HG03280 (cell line): ENCODE results near the gene ZNF791.
"Not testable (repeated sequence)": the region's sequence is repeated elsewhere in the genome, so short reads cannot be mapped to it uniquely, and the experiment has no call there.

Experiments used
- ATAC-seq: cut with Tn5 transposase; IDR thresholded peaks from one replicate; pipeline ENCODE4 v1.9.1; 2021; ENCODE audit warnings: mild to moderate bottlenecking, moderate library complexity; ENCODE audit not compliant: unreplicated experiment

Gene ZNF791

DNA sequence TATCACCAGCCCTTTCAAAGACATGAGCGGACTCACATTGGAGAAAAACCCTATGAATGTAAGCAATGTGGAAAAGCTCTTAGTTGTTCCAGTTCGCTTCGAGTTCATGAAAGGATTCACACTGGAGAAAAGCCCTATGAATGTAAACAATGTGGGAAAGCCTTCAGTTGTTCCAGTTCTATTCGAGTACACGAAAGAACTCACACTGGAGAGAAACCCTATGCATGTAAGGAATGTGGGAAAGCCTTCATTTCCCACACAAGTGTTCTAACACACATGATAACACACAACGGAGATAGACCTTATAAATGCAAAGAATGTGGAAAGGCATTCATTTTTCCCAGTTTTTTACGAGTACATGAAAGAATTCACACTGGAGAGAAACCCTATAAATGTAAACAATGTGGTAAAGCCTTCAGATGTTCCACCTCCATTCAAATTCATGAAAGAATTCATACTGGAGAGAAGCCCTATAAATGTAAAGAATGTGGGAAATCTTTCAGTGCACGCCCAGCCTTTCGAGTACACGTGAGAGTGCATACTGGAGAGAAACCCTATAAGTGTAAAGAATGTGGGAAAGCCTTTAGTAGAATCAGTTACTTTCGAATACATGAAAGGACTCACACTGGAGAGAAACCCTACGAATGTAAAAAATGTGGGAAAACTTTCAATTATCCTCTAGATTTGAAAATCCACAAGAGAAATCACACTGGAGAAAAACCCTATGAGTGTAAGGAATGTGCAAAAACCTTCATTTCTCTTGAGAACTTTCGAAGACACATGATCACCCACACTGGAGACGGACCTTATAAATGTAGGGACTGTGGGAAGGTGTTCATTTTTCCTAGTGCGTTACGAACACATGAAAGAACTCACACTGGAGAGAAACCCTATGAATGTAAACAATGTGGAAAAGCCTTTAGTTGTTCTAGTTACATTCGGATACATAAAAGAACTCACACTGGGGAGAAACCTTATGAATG lies 17.6 kb downstream of the ZNF791 start:
- ATAC-seq = no peak

DNA sequence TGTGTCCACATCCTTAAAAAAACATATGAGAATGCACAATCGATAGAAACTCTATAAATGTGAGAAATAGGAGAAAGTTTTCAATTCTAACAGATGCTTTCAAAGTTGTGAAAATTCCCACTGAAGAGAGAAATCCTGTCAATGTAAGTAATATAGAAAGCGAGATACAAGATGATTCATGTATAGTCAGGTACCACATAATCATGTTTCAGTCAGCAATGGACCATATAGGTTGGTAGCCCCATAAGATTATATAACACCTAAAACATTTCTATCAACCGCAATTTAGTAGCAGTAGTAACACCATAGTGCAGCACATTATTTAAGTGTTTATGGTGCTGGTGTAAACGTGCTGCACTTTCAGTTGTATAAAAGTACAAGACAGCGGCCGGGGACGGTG lies 18.5 kb downstream of the ZNF791 start:
- ATAC-seq = no peak

DNA sequence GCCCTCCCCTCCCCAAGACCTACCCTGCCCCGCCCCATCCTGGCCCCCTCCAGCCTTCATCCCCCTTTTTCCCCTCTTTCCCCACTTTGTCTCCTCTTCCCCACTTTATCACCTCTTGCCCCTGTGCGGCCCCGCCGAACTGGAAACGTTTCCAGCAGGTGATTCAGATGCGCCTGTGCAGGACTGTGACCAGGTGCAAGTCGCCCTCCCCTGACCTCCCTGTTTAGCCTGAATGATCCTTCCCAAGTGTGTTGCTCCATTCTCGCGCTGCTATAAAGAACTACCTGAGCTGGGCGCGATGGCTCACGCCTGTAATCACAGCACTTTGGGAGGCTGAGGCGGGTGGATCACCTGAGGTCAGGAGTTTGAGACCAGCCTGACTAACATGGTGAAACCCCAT lies 25.9 kb downstream of the ZNF791 start:
- ATAC-seq = no peak

DNA sequence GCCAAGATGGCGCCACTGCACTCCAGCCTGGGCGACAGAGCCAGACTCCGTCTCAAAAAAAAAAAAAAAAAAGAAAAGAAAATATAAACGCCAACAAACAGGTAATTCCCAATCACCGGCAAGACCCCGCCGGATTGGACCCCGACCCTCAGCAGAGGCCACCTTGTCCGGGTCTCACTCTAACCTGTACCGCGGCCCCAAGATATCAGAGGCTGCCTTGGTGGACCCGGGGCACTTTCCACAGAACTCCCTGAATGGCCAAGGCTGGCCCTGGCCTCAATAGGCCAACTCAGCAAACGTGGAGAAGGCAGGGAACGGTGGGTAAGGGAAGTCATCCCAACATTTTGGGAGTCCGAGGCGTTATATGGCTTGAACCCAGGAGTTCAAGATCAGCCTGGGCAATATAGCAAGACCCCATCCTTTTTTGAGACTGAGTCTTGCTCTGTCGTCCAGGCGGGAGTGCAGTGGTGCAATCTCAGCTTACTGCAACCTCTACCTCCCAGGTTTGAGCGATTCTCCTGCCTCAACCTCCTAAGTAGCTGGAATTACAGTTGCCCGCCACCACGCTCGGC lies 28.0 kb downstream of the ZNF791 start:
- no peak for ATAC-seq

DNA sequence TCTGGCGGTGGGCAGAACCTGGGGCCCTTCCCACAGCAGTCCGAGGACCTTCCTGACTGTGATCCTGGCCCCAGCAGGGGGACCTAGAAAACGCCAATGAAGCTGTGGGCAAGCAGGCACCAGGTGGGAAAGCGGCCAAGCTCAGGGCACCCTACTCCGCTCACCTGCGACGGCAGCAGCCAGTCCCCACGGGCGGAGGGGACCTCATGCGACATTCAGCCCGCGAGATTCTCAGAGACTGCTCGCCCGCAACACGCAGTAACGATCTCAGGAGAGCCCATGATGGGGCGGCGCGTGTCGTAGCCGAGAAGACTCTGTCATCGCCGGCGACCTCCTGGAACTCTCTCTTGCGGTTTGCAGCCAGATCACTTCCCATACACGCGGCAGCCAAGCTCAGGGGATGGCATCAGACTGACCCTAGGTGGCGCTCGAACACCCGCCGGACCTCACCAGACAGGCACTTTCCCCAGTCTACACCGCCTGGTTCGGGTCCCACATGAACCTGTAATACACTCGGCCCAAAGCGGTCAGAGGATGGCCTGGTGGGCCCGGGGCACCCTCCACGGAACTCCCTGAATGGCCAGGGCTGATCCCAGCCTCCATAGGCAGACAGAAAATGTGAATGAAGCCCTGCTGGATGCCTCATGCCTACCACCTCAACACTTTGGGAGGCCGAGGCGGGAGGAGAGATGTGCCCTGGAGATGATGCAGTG lies 29.3 kb downstream of the ZNF791 start:
- ATAC-seq = no peak

DNA sequence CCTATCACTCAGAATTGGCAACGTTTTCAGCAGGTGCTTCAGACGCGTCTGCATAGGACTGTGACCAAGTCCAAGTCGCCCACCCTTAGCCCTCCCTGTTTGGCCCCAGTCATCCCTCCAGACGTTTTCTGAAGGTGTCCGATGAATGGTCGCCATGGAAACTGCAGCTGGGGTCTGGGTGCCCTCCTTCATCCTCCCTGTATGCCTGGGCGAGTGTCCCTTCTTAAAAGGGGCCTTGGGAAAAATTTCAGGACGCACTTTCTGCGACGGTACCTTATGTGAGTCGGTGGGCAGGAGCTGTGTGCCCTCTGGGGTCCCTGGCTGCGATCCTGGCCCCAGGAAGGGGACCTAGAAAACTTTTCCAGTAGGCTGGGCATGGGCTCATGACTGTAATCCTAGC lies 30.7 kb downstream of the ZNF791 start:
- no peak for ATAC-seq

DNA sequence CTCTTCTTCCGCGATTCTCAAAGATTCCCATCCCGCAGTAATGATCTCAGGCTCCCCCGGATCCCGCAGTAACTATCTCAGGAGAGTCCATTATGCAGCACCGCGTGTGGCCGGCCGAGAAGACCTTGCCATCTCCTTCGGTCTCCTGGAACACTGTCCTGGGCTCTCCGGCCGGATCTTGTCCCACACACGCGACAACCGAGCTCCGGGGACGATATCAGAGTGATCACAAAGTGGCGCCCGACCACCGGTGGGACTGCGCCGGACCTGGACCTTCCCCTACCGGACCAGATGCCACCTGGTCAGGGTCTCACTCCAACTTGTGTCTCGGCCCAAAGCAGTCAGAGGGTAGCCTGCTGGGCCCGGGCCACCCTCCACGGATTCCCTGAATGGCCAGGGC lies 31.8 kb downstream of the ZNF791 start:
- no peak for ATAC-seq

DNA sequence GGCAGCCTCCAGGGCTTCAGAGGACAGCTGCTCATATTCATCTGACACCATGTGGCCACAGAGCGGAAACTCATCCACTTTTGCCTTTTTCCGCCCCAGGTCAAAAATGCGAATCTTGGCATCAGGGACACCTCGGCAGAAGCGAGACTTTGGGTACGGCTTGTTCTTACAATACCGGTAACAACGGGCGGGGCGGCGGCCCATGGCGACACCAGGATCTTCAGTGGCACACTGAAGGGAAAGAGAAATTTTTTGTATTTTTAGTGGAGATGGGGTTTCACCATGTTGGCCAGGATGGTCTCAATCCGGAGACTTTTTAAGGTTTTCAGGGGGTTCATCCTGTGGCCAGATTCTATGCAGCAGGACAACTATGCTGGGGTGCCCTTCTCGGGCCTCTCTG lies 33.0 kb downstream of the ZNF791 start:
- not testable (repeated sequence) for ATAC-seq

DNA sequence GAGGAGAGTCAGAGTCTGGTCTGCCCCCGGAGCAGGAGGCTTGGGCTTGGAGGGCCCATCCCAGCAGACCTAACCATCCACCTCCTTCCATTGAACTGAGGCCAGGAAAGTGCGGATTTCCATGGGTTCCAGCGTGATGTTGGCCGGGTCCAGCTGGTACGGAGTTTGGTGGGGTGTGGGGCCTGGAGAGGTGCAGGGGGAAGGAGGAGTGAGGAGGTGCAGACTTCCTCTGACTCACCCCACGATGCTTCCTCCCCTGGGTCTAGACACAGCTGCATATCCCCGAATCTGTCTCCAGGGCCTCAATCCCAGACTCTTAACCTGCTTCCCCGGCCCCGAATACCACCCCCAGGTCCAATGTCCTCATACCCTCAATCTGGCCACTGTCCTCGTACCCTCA lies 35.8 kb downstream of the ZNF791 start:
- no peak for ATAC-seq

DNA sequence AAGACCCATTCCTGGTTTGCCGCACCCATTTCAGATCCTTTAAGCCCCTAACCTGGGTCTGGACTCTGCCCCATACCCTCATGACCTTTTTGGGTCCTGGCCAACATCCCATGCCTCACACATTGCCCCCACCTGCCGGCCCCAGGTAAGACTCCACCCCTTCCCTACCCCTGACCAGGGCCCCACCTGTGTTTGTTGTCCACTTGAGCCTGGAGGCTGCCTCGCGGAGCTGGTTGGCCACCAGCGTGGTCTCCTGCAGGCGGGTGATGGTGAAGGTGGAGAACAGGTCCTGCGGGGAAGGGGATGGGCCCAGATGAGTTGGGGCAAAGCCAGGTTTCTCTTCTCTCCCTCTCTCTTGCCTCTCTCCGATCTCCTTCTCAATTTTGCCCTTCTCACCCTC lies 36.3 kb downstream of the ZNF791 start:
- ATAC-seq = no peak

DNA sequence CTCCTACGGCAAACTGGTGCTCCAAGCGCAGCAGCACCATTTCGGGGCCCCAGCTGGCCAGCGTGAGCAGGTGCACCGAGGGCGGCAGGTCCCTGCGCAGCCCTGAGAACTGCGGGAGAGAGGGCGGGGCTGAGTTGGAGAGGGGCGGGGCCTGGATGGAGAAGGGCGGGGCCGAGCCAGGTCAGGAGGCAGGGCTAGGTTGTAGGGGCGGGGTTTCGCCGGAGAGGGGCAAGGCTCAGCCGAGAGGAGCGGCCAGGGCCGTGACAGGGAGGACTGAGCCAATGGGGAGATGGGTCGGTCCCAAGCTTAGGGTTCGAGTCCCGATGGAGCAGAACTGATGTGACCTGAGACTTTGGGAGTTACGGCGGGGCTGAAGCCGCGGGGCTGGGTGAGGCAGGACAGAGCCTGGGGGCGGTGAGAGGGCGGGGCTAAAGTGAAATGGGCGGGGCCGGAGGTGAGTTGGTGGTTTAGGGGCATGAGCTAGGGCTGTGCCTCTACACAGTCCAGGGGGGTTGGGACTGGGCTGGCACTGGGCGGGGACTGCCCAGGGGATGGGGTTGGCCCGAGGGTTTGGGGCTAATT lies 36.9 kb downstream of the ZNF791 start:
- no peak for ATAC-seq

DNA sequence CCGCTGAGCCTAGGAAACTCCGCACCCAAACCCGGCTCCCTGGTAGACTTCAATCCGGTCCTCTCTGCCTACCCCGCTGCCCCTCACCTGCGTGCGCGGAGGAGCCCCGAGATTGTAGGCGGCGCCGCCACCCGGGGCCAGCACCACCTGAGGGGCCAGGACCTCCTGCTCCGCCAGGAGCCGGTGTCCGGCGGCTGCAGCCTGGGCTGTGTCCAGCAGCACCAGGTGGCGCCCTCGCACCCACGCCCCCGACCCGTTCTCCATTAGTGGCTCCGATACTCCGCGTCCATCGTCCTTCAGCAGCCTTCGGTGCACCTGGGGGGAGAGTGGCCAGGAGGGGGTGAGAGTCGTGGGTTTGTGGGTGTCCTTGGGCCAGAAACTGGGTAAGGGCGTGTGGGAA lies 37.4 kb downstream of the ZNF791 start:
- ATAC-seq = no peak

DNA sequence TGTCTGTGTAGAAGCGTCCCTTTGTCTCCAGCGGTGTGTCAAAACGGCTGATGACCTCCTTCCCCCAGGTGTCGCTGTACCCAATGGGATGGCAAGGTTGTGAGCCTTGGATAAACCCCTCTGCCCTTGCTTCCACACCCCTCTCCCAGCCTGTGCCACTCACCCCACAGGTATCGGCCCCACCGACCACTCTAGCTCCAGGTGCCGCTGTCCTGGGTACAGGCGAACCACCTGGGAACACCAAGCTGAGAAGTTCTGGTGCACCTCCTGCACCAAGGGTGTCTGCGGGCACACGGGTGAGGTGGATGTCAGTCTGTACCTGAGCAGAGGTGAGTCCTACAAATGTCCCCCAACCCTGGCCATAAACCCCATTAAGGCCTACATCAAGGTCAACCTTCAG lies 39.2 kb downstream of the ZNF791 start:
- no peak for ATAC-seq

DNA sequence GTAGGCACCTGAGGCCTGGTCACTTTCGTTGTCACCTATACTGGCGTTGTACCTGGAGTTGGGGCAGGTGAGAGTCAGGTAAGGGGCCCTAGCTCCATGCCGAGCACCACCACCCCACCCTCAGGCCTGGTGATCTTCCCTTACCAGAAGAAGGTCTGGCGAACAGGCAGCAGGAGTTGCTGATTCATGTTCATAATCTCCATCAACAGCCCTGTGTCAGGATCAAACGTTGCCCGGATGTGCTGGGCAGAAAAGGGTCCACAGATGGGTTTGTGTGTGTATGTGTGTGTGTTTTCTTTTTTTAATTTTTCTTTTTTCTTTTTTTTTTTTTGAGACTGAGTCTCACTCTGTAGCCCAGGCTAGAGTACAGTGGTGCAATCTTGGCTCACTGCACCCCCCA lies 41.5 kb downstream of the ZNF791 start:
- no peak for ATAC-seq

DNA sequence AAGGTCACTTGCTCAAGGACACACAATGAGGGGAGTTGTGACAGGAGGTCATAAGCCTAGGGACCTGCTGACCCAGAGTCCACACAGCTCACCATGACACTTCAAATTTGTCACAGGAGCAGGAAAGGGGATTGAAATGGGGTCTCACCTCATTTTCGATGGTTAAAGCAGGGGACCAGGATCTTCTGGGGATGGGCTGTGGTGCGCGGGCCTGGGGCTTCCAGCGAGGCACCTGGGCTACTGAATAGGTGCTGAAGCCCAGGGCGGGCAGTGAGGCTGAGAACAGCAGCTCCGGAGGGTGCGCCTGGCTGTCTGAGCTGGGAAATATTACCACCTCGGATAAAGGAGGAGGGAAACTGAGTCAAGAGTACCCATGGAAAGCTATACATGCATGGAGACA lies 44.8 kb downstream of the ZNF791 start:
- ATAC-seq = no peak

DNA sequence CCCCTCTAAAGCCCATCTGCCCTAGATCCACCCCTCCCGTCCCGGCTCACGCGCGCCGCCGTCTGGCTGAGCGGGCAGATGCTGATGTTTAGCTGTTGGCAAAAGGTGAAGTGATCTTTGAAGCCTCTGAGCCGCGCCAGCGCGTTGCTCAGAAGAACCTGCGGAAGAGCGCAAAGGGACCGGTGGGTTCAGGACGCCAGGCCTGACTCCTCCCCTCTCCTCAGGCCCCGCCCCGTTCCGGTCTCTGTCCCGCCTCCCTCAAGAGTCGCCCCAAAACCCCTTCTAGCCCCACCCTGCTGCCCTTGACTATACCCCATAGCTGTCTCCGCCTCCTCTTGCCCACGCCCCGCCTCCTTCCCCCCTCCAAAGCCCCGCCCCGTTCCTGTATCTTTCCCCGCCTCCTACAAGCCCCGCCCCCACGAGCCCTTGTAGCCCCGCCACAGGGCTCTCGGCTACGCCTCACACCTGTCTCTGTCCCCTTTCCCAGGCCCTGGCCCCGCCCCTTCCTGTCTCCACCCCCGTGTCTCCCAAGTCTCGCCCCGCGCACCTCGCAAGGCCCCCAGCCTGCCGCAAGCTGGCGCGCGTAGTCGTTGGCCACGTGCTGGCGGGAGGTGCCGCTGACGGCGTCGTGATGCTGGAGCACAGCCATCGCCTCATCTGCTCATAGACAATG lies 46.3 kb downstream of the ZNF791 start:
- ATAC-seq = no peak

DNA sequence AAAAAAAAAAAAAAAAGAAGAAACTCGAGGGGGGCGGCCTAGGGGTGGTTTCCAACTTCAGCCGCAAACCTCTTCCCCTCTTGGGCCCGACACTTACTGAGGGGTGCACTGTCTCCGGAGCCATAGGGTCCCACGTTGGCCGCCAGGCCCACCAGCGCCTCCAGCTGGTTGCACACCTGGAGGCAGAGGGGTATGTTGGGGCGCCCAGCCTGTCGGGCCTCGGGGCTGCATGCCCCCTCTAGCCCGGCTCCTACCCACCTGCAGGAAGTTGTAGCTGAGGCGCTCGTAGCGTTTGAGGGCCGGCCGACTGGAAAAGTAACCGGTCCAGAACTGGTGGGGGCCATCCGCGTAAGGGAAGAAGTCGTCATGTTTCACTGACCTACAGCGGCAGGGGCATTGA lies 47.2 kb downstream of the ZNF791 start:
- no peak for ATAC-seq

DNA sequence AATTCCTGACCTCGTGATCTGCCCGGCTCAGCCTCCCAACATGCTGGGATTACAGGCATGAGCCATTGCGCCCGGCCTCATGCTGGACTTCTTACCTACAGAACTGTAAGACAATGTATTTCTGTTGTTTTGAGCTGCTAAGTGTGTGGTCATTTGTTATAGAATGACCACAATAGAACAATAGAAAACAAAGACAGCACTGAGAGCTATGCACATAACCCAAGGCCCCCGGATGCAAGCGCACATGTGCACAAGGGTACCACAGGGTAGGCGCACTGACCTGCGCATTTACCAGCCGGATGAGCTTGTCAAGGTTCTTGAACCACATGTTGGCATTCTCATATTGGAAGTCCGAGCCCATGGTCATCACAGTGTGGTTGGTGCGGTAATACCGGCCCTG lies 50.3 kb downstream of the ZNF791 start:
- ATAC-seq = no peak

DNA sequence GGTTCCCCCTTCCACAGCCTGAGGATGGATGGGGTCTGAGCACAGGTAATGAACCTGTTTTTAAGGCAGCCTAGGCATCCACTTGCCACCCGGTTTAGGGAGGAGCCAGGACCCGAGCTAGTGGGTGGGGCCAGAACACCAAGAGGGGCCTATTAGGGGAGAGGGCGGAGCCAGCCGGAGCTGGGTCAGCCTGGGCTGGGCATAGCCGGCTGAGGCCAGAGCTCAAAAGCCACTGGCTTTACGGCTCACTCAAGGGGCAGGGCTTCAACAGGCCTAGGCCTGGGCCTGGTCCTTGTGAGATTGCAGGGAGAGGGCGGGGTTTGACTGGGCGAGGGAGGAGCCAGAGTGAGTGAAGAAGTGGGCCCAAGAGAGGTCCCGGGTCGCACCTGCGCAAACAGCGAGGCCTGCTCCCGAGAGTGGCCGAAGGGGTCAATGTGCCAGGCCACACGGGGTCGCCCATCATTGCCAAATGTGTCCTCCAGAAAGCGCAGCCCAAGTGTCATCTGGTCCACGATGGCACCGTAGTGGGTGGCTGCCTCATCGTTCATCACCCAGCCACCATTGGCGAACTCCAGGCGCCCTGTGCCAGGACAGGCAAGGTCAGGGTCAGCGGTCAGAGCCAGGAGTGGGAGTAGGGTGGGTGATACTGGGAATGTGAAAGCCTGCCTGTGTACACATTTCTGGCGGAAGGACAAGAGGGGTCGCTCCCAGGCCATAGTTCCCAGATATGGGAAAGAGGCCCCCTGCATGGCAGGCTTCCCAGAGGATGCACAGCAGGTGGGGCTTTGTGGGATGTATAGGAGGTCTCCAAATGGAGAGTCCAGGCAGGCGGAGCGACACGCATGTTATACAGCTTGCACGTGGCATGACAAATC lies 53.9 kb downstream of the ZNF791 start:
- ATAC-seq = no peak

DNA sequence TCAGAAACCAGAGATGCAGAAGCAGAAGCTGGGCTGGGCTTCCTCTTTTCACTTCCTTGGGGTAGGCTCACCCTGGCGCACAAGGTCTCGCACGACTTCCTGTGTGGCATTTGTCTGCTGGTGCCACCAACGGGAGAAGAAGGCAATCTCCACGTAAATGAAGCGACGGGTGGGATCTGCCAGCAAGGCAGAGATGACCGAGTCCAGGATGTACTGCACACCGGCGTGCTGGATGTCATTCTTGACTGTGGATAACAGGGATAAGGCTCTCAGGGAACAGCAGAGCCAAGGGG lies 54.5 kb downstream of the ZNF791 start:
- ATAC-seq = no peak
